ENCODE measurements around the gene PRKD1.

Gene PRKD1

DNA sequence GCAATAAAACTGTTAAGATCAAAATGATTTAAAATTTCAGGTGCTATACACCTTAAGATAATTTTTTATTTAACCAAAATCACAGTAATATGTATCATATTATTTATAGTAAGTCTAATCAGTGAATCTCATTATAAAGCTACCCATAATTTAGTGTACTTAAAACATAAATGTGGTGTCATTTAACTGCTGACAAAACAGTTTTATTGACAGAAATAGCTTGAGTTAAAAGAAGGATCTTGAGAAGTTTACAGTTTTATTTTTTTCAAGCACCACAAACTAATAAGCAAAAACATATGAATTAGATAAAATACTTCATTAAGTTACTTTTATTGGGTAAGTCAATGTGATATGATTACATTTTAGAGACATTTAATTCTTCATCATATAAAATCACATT is 400.4 kb downstream of the PRKD1 start:
- DNase-seq: no peak
- H3K36me3 Mint-ChIP-seq (ENCODE audit: low read depth): no peaks in the 10 kb centered on the region
- H3K4me1 Mint-ChIP-seq (ENCODE audit: low read depth): no peaks in the 10 kb centered on the region
- peaks cover 2% of the 10 kb centered on the region for H3K9me3 Mint-ChIP-seq
- no peak overlapping the region for H3K27ac Mint-ChIP-seq
- no peak overlapping the region for H3K4me3 Mint-ChIP-seq
- H3K27me3 Mint-ChIP-seq: no peaks in the 10 kb centered on the region

Measured in activated T-cell treated with anti-CD3 and anti-CD28 coated beads, Interleukin-2, amount 50 U/mL, for 24 hours (primary cell).